GM12878 (cell line): ENCODE data around the gene DHRS4. TPM values are rescaled to one million over a fixed set of nuclear protein-coding genes. Genes with fewer than 3 reads are reported as not detected.
"Not testable (repeated sequence)": the region's sequence is repeated elsewhere in the genome, so short reads cannot be mapped to it uniquely, and the experiment has no call there.

Experiments
- ATAC-seq: fragments of 200-7000 bp; cut with Tn5 transposase; 3 replicates; pipeline ENCODE4 v1.9.1; 2020; ENCODE audit warnings: mild to moderate bottlenecking, moderate library complexity
- BruUV-seq: library from RNA; stranded (reverse); fragments of 400-500 nt; replicated peaks from 2 replicates; lab custom pipeline; 2021; lab: Mats Ljungman, UMichigan
- CTCF ChIA-PET: fragments of 300-600 bp; sonication (Branson Sonifier 250); formaldehyde crosslinking; extraction: SDS; loops from one replicate; lab custom pipeline; 2021; ENCODE audit warnings: inconsistent platforms; lab: Yijun Ruan, JAX
- POLR2A ChIA-PET: fragments of 350-600 bp; formaldehyde crosslinking; extraction: SDS; loops from one replicate; lab custom pipeline; 2021; ENCODE audit warnings: inconsistent platforms; lab: Charles Lee
- RAD21 ChIA-PET: fragments of 300-600 bp; sonication (Branson Sonifier 250); formaldehyde crosslinking; loops from one replicate; lab custom pipeline; 2023; ENCODE audit warnings: antibody characterized with exemption; ENCODE audit not compliant: unreplicated experiment; lab: Charles Lee
- SMC1A ChIA-PET: fragments of 300-600 bp; sonication (Branson Sonifier 250); formaldehyde crosslinking; loops from one replicate; lab custom pipeline; 2023; ENCODE audit not compliant: unreplicated experiment, uncharacterized antibody; lab: Charles Lee
- DNase-seq: peaks from one replicate; pipeline ENCODE4 v3.0.0-alpha.2; 2011; ENCODE audit warnings: low read depth, low spot score
- FAIRE-seq: peaks from 3 replicates; lab custom pipeline; 2011; peaks lifted over from hg19 to GRCh38; lab: Jason Lieb, UNC
- H2AFZ ChIP-seq: 2 replicates; pipeline ENCODE4 v1.6.0; 2011; ENCODE audit warnings: low read depth, low read length, control low read depth; ENCODE audit not compliant: control insufficient read depth
- H3K27ac ChIP-seq: 2 replicates; pipeline ENCODE4 v1.5.1; 2011; ENCODE audit warnings: control low read depth; ENCODE audit not compliant: control insufficient read depth, insufficient read depth
- H3K27me3 ChIP-seq, 2 experiments: replicated peaks in 1 of 2; 2 replicates each; pipeline versions ENCODE4 v1.6.0 to v1.6.1; 2011; ENCODE audit warnings: low read length in 1 of 2; ENCODE audit not compliant: control insufficient read depth in 2 of 2, insufficient read depth in 2 of 2
- H3K36me3 ChIP-seq, 2 experiments: 2 replicates each; pipeline ENCODE4 v1.5.1; 2011; ENCODE audit warnings: low read length in 1 of 2; ENCODE audit not compliant: control insufficient read depth in 2 of 2, insufficient read depth in 2 of 2
- H3K4me1 ChIP-seq: 2 replicates; pipeline ENCODE4 v1.6.1; 2011; ENCODE audit warnings: mild to moderate bottlenecking, low read length, moderate library complexity, mixed read lengths; ENCODE audit not compliant: control insufficient read depth, insufficient read depth
- H3K4me2 ChIP-seq: 2 replicates; pipeline ENCODE4 v1.6.0; 2011; ENCODE audit warnings: control low read depth; ENCODE audit not compliant: control insufficient read depth, insufficient read depth
- H3K4me3 ChIP-seq: fragments of 200-600 bp; sonication (generic); 2 replicates; pipeline ENCODE4 v1.5.1; 2016
- H3K79me2 ChIP-seq: 2 replicates; pipeline ENCODE4 v1.6.0; 2011; ENCODE audit warnings: low read length; ENCODE audit not compliant: control insufficient read depth, insufficient read depth
- H3K9ac ChIP-seq: 2 replicates; pipeline ENCODE4 v1.8.0; 2011; ENCODE audit warnings: low read length, control low read depth, mixed read lengths; ENCODE audit not compliant: control insufficient read depth, insufficient read depth
- H3K9me3 ChIP-seq: replicated peaks from 3 replicates; pipeline ENCODE4 v1.5.1; 2011; ENCODE audit warnings: mild to moderate bottlenecking, low read length; ENCODE audit not compliant: control insufficient read depth, insufficient read depth
- H4K20me1 ChIP-seq: 2 replicates; pipeline ENCODE4 v1.6.0; 2011; ENCODE audit not compliant: control insufficient read depth, insufficient read depth
- SPI1 ChIP-seq: IDR thresholded peaks from 2 replicates; pipeline ENCODE4 v1.6.1; 2011; ENCODE audit warnings: low read depth, mild to moderate bottlenecking, low read length, moderate library complexity, borderline replicate concordance; ENCODE audit not compliant: insufficient read depth
- WGBS: methylation state at CpG from one replicate; pipeline ENCODE4 v1.1.6; 2016; ENCODE audit warnings: low lambda C conversion rate; ENCODE audit not compliant: insufficient replicate concordance, insufficient coverage; ENCODE audit errors: missing lambda C conversion rate; 5-methylcytosine and 5-hydroxymethylcytosine counted together
- in situ Hi-C: fragments of 300-500 bp; cut with MboI; formaldehyde crosslinking; loops from 9 replicates; pipeline ENCODE4 v1.14.3; 2018; ENCODE audit warnings: mixed read lengths
- intact Hi-C: fragments of 100-400 bp; cut with micrococcal nuclease; formaldehyde crosslinking; loops from one replicate; pipeline ENCODE4 v1.14.2; 2022; ENCODE audit not compliant: unreplicated experiment
- polyA plus RNA-seq, 11 experiments: library from polyadenylated mRNA; depleted of rRNA in 4 of 11; unstranded in 6 of 11; stranded (reverse) in 5 of 11; fragments of >200 nt; fragmentation: Nextera tagmentation in 4 of 11; fragmentation: Illumina TruSeq in 1 of 11; extraction: Ambion mirVana in 4 of 11; extraction: Trizol in 1 of 11; gene quantifications; 1 replicate in 1 of 11; 2 replicates in 10 of 11; pipeline versions ENCODE4 v1.2.1 to v1.2.3, GENCODE V29; 2011 to 2016; ENCODE audit warnings: inconsistent platforms in 2 of 11, missing spikeins in 2 of 11, low read depth in 1 of 11
- total RNA-seq, 4 experiments: library from RNA; depleted of rRNA in 3 of 4; stranded (reverse); fragments of >200 nt in 3 of 4; fragmentation: Illumina TruSeq in 1 of 4; extraction: Trizol in 1 of 4; gene quantifications; 2 replicates each; pipeline versions ENCODE4 v1.2.1 to v1.2.3, GENCODE V29; 2013 to 2021

Gene DHRS4
- total and polyA plus RNA-seq, 10 of the 15 experiments (the other 5 are each of a cell fraction or from before 2014, with no cell fraction given): 2.4 to 38.1 (median 22.2) TPM

DNA sequence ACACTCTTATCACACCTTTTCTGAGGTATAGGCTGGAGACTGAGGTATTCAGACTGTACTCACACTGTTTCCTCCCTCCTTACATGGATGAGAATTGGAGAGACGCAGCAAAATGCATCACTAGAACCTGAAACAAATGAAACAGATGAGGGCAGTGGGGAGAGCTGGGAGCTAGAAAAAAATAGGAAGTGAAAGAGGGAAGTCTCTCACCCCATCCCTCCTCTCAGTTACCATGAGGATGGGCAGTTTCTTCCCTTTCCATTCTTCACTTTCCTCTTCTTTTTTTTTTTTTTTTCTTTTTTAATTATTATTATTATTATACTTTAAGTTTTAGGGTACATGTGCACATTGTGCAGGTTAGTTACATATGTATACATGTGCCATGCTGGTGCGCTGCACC, 48.1 kb downstream of the DHRS4 start:
- H3K9me3 ChIP-seq, H3K27ac ChIP-seq, H3K4me3 ChIP-seq, RAD21 ChIA-PET, H3K4me2 ChIP-seq, H3K9ac ChIP-seq, in situ Hi-C loops, BruUV-seq, DNase-seq, FAIRE-seq, H3K79me2 ChIP-seq, intact Hi-C loops, H4K20me1 ChIP-seq, H3K36me3 ChIP-seq, SMC1A ChIA-PET, CTCF ChIA-PET, H3K4me1 ChIP-seq, H3K27me3 ChIP-seq, H2AFZ ChIP-seq, POLR2A ChIA-PET: not testable (repeated sequence)
- TF ChIP-seq SPI1: peak; percentile 44; the same call in 1 of the 2 replicates
- WGBS: no CpG with 5 or more reads among the region's 2 CpGs
- ATAC-seq: peak; percentile 54

DNA sequence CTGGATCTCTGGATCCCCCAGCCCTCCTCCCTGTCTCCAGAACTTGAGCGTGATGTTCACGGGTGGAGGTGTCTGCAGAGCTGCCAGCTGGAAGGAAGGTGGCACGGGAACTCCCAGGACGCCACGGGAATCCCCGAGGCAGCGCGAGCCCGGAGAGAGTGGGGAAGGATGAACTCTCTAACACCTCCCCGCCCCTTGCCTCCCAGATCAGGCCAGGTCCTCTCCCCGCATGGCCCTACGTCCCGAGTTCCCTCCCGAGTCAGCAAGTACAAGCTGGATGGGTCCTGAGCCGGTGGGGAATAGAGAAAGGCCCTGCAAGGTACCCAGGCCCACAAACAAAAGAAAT, 52.9 kb downstream of the DHRS4 start:
- CTCF ChIA-PET, BruUV-seq, H3K27me3 ChIP-seq, H3K4me1 ChIP-seq, FAIRE-seq, DNase-seq, H2AFZ ChIP-seq, H3K79me2 ChIP-seq, H3K9me3 ChIP-seq, H3K4me2 ChIP-seq, SMC1A ChIA-PET, H4K20me1 ChIP-seq, H3K27ac ChIP-seq, RAD21 ChIA-PET, intact Hi-C loops, H3K4me3 ChIP-seq, in situ Hi-C loops, H3K36me3 ChIP-seq: not testable (repeated sequence)
- no CpG with 5 or more reads among the region's 15 CpGs for WGBS
- peak overlapping the region; percentile 44; the same call in 1 of the 2 replicates for H3K9ac ChIP-seq
- peak; percentile 43 for ATAC-seq
- POLR2A ChIA-PET: interaction anchor here (0.6 kb wide), 1 partner anchor 57 kb away, joined by 3 read pairs; no protein-coding TSS in a partner anchor
